ENCODE results near the gene ADAM30.
"Not testable (repeated sequence)": the region's sequence is repeated elsewhere in the genome, so short reads cannot be mapped to it uniquely, and the experiment has no call there.

- TF ChIP-seq POLR2A (IDR thresholded peaks at IDR 0.05; ENCODE audit: extremely low read depth, insufficient read length); MYC (IDR thresholded peaks at IDR 0.05; ENCODE audit: low read depth, low read length); MAX (IDR thresholded peaks at IDR 0.05; ENCODE audit: low read depth, low read length): not testable (repeated sequence)
- peak; percentile 3 for TF ChIP-seq CTCF (IDR thresholded peaks at IDR 0.05; ENCODE audit: low read depth, low read length)
Measured at GRCh38 chr1:119844206-119844605, 52.1 kb downstream of the ADAM30 start.

Data from NB4 (cell line).